HG02763 (cell line): ENCODE results near the gene HSPH1.
"Not testable (repeated sequence)": the region's sequence is repeated elsewhere in the genome, so short reads cannot be mapped to it uniquely, and the experiment has no call there.

Experiments used
- ATAC-seq: cut with Tn5 transposase; IDR thresholded peaks from one replicate; pipeline ENCODE4 v1.9.1; 2021; ENCODE audit warnings: mild to moderate bottlenecking, moderate library complexity; ENCODE audit not compliant: unreplicated experiment

Gene HSPH1

DNA sequence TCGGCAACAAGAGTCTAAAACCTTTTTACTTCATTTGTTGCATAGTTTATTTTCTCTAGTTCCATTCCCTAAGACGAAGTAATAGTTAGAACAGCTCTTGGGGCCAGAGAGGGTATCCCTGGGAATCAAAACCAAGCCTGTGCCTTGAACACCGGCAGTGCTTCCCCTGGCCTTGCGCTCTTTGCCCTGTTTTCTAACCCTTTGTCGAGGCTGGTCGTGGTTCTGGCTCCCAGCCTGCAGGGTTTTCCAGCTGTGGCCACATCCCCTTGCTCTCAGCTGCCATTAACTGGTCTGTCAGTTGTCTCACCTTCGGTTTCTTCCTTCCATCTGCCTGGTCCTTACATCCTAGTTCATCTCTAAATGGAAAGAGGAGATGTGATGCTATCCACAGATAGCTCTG, 61.0 kb downstream of the HSPH1 start:
- no peak for ATAC-seq

DNA sequence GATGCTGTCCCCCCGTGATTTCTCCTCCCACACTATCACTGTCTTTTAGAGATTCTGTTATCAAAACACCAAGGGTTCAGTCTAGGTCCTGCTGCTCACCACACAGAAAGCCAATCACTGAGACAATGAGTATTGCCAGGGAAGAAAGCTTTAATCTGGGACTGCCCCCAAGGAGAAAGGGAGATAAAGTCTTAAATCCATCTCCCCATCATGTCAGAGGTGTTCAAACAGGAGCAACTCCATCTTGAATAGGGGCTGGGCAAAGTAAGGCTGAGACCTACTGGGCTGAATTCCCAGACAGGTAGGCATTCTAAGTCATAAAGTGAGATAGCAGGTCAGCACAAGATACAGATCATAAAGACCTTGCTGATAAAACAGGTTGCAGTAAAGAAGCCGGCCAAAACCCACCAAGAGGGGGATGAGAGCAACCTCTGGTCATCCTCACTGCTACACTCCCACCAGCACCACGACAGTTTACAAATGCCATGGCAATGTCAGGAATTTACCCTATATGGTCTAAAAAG, 63.7 kb downstream of the HSPH1 start:
- not testable (repeated sequence) for ATAC-seq

DNA sequence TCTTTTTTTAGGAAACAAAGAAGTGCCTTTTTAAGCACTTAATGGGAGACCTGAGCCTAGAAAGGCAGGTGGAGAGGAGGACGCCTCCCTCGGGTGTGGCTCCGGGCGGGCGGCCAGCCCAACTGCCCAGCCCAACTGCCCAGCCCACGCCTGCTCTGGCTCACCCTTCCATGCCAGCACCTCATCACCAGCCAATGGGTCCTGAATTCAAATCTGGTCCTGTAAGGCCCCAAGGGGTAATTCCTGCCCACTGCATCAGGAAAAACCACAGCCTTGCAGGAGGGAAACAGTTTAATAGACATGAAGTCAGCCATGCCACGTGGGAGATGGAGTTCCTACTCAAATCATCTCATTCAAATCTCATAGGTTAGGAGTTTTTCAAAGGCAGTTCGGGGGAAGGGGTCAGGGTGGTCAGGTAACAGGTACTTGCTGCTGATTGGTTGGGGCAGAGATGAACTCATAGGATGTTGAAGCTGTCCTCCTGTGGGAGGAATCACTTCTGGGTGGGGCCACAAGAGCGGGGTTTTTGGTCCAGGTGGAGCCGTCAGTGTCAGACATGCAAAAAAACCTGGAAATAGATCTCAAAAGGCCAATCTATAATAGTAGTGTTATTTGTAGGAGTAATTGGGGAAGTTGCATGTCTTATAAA, 64.9 kb downstream of the HSPH1 start:
- ATAC-seq = no peak

GRCh38 chr13:31094331-31095015, 67.2 kb downstream of the HSPH1 start:
- no peak for ATAC-seq

DNA sequence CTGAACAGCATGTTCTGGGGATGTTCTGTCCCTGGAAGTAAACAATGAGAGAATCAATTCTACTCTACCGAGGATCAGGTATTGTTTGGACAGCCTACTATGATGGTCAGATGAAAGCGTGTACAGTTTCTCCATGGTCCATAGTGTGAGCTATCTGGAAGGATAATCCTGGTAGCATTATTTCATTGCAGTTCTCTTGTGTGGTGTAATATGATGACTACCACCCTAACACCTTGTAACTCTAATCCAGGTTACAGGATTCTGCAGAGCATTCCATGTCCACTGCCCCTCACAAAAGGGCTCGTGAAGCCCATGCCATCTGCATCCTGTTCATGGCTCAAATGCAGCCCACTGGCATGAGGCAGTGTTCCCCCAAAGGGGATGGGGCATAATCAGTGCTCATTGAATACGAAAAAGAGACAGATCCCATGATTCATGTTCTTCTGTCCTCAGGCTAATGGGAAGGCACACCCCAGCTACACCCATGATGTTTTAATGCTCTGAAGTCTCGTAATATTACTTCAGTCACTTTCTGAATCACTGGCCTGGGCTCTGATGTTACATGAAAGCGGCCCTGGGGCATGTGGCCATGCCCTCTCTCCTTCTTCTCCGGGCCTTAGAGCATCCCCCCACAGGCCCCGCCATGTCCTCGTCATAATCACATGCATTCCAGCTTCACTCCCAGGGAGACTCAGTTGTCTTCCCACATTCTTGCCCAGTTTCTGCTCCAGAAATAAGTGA, 68.4 kb downstream of the HSPH1 start:
- ATAC-seq = no peak

DNA sequence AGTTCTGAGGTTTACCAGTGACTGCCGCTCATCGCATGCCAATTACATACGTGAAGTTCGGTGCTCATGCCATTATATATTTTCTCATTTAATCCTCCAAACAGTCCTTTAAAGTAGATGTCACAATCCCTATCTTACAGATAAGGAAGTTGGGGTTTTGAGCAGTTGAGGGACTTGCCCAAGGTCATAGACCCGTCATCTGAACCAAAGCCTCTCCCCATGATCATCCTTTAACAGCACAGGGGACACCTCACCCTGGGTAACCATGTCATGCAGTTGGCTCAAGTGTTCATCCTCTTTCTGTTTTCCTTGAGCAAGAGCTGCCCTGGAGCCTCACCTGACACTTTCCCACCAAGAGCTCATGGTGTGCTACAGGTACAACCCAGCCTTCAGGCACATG, 69.1 kb downstream of the HSPH1 start:
- ATAC-seq = no peak

- ATAC-seq = no peak
Observed at GRCh38 chr13:31090961-31091624, 70.6 kb downstream of the HSPH1 start.

DNA sequence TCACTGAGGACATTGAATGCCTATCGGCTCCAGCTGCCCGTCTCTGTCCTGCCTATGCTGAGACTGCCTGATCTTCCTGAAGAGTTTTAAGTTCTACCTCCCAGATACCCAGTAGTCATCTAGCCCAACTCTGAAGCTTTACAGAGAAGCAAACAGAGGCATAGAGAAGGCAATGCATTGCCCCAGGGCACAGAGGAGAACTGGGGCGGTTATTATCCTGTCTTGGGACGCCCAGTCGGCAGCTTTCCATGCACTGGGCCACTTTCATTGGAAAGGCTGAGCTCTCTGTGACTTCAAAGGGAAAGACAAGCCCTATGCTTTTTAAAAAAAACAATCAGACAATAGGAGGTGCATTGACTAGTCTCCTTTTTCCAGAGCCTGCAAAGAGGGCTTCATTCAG, 71.6 kb downstream of the HSPH1 start:
- no peak for ATAC-seq

DNA sequence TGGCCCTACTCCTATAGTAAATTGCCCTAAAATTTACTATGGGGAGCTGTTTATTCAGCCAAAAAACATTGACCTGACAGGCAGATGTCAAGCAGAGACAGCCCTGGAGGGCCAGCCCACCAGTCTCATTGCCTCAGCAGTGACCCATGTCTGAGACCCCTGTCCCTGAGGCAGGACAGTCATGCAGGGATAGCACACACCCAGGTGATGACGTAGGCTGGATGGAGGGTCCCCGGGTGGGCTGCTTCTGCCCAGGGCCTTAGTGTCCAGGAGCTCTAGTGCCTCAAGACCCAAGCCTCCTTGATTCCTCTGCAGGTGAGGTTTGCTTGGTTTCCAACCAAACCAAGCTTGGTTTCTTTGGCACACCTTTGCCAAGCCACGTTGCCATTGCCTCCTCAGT, 72.1 kb downstream of the HSPH1 start:
- no peak for ATAC-seq

GRCh38 chr13:31088826-31089420, 72.8 kb downstream of the HSPH1 start:
- ATAC-seq = no peak
